HepG2 (cell line): ENCODE results near the gene RXRG. TPM values are rescaled to one million over a fixed set of nuclear protein-coding genes. Genes with fewer than 3 reads are reported as not detected.
A peak's percentile ranks its signal among the peaks of the same experiment; 100 is the strongest.

Source experiments
- ATAC-seq: fragments of 200-7000 bp; cut with Tn5 transposase; 3 replicates; pipeline ENCODE4 v1.9.1; 2020; ENCODE audit warnings: mild to moderate bottlenecking, moderate library complexity
- BruUV-seq: library from RNA; stranded (reverse); fragments of 400-500 nt; replicated peaks from 2 replicates; lab custom pipeline; 2021; lab: Mats Ljungman, UMichigan
- CTCF ChIA-PET: fragments of 300-600 bp; formaldehyde crosslinking; extraction: SDS; loops from one replicate; lab custom pipeline; 2021; ENCODE audit warnings: low total read pairs, inconsistent platforms, low intra/inter-chr PET ratio; lab: Yijun Ruan, JAX
- POLR2A ChIA-PET: fragments of 350-600 bp; sonication (Branson Sonifier 250); formaldehyde crosslinking; loops from one replicate; lab custom pipeline; 2020; ENCODE audit warnings: antibody characterized with exemption, inconsistent platforms; lab: Yijun Ruan, JAX
- DNase-seq: peaks from one replicate; pipeline ENCODE4 v3.0.0-alpha.2; 2015; ENCODE audit warnings: low spot score
- FAIRE-seq: peaks from 3 replicates; lab custom pipeline; 2011; peaks lifted over from hg19 to GRCh38; lab: Jason Lieb, UNC
- H2AFZ ChIP-seq: one replicate; pipeline ENCODE4 v1.6.1; 2011; ENCODE audit warnings: low read length, inconsistent platforms
- H3K27ac ChIP-seq: fragments of 300-600 bp; 3 replicates; pipeline ENCODE4 v1.8.0; 2011; ENCODE audit warnings: mixed run types, mild to moderate bottlenecking, mixed read lengths, low read length, inconsistent platforms; ENCODE audit not compliant: insufficient read depth; ENCODE audit errors: extremely low read length
- H3K27me3 ChIP-seq, 2 experiments: fragments of 200-600 bp in 1 of 2; 2 replicates in 1 of 2; 3 replicates in 1 of 2; pipeline versions ENCODE4 v1.6.0 to v1.8.0; 2011; ENCODE audit warnings: low read length in 2 of 2, mild to moderate bottlenecking in 2 of 2, moderate library complexity in 2 of 2, inconsistent platforms in 1 of 2; ENCODE audit not compliant: insufficient read depth in 2 of 2, control insufficient read depth in 1 of 2
- H3K36me3 ChIP-seq, 2 experiments: fragments of 200-600 bp in 1 of 2; replicated peaks in 1 of 2; 2 replicates in 1 of 2; 3 replicates in 1 of 2; pipeline versions ENCODE4 v1.5.1 to v1.8.0; 2011; ENCODE audit warnings: low read length in 2 of 2, inconsistent platforms in 1 of 2; ENCODE audit not compliant: insufficient read depth in 2 of 2, control insufficient read depth in 1 of 2
- H3K4me1 ChIP-seq: 2 replicates; pipeline ENCODE4 v1.5.1; 2012; ENCODE audit warnings: low read length, inconsistent platforms; ENCODE audit not compliant: insufficient read depth
- H3K4me2 ChIP-seq: 2 replicates; pipeline ENCODE4 v1.6.0; 2011; ENCODE audit warnings: low read depth, low read length, inconsistent platforms
- H3K4me3 ChIP-seq, 3 experiments: fragments of 200-600 bp in 1 of 3; sonication (generic), shearing (Covaris generic) in 1 of 3; replicated peaks in 1 of 3; 2 replicates each; pipeline ENCODE4 v1.5.1; 2011 to 2016; ENCODE audit warnings: low read length in 3 of 3, inconsistent platforms in 2 of 3, low read depth in 2 of 3, mild to moderate bottlenecking in 2 of 3, control low read depth in 1 of 3, mixed read lengths in 1 of 3; ENCODE audit not compliant: insufficient read depth in 1 of 3
- H3K79me2 ChIP-seq: one replicate; pipeline ENCODE4 v1.6.1; 2011; ENCODE audit warnings: low read length, inconsistent platforms; ENCODE audit not compliant: insufficient read depth
- H3K9ac ChIP-seq: 2 replicates; pipeline ENCODE4 v1.6.0; 2011; ENCODE audit warnings: mild to moderate bottlenecking, low read depth, low read length, inconsistent platforms; ENCODE audit not compliant: insufficient read depth
- H3K9me3 ChIP-seq: 2 replicates; pipeline ENCODE4 v1.5.1; 2012; ENCODE audit warnings: mild to moderate bottlenecking, low read length
- H4K20me1 ChIP-seq: 2 replicates; pipeline ENCODE4 v1.6.0; 2011; ENCODE audit warnings: inconsistent platforms, mild to moderate bottlenecking, low read length, moderate library complexity; ENCODE audit not compliant: insufficient read depth
- ARHGAP35 ChIP-seq: sonication (generic); formaldehyde crosslinking; IDR thresholded peaks from 2 replicates; pipeline ENCODE4 v1.9.0; 2022; ENCODE audit warnings: mild to moderate bottlenecking, inconsistent platforms, moderate library complexity, missing genetic modification reagents, borderline replicate concordance
- ARNTL ChIP-seq: sonication (generic); formaldehyde crosslinking; IDR thresholded peaks from 2 replicates; pipeline ENCODE4 v1.4.0; 2020; ENCODE audit warnings: mild to moderate bottlenecking, missing genetic modification reagents
- CBFB ChIP-seq: sonication (generic); formaldehyde crosslinking; IDR thresholded peaks from 2 replicates; pipeline ENCODE4 v1.4.0; 2020; ENCODE audit warnings: missing genetic modification reagents
- CENPT ChIP-seq: sonication (generic); formaldehyde crosslinking; IDR thresholded peaks from 2 replicates; pipeline ENCODE4 v1.8.0; 2022; ENCODE audit warnings: low read depth, mild to moderate bottlenecking, moderate library complexity, missing genetic modification reagents
- CSRNP1 ChIP-seq: sonication (generic); formaldehyde crosslinking; IDR thresholded peaks from 2 replicates; pipeline ENCODE4 v1.8.1; 2023; ENCODE audit warnings: mild to moderate bottlenecking, missing genetic modification reagents
- GFI1 ChIP-seq: sonication (generic); formaldehyde crosslinking; IDR thresholded peaks from 2 replicates; pipeline ENCODE4 v1.5.0; 2020; ENCODE audit warnings: missing genetic modification reagents, mild to moderate bottlenecking, borderline replicate concordance
- HBP1 ChIP-seq: IDR thresholded peaks from 2 replicates; pipeline ENCODE4 v1.6.1; 2016; ENCODE audit warnings: low read depth, control low read depth
- HINFP ChIP-seq: sonication (generic); formaldehyde crosslinking; IDR thresholded peaks from 2 replicates; pipeline ENCODE4 v1.4.0; 2020; ENCODE audit warnings: low read depth, mild to moderate bottlenecking, missing genetic modification reagents
- HNRNPLL ChIP-seq: fragments of 200-400 bp; formaldehyde crosslinking; IDR thresholded peaks from 2 replicates; pipeline ENCODE4 v1.6.1; 2017; ENCODE audit warnings: mild to moderate bottlenecking, low read depth, low read length; ENCODE audit not compliant: poor library complexity, severe bottlenecking
- MTF1 ChIP-seq: sonication (generic); formaldehyde crosslinking; IDR thresholded peaks from 2 replicates; pipeline ENCODE4 v1.5.0; 2020; ENCODE audit warnings: missing genetic modification reagents
- NR3C1 ChIP-seq: sonication (generic); formaldehyde crosslinking; IDR thresholded peaks from 2 replicates; pipeline ENCODE4 v1.4.0; 2020; ENCODE audit warnings: missing genetic modification reagents
- SMC3 ChIP-seq: IDR thresholded peaks from 2 replicates; pipeline ENCODE4 v1.6.1; 2011; ENCODE audit warnings: low read length, improper control_type of control experiment
- STAG1 ChIP-seq: sonication (generic); formaldehyde crosslinking; IDR thresholded peaks from 2 replicates; pipeline ENCODE4 v1.4.0; 2020; ENCODE audit warnings: missing genetic modification reagents
- XRCC5 ChIP-seq: fragments of 200-400 bp; formaldehyde crosslinking; optimal IDR thresholded peaks from 2 replicates; pipeline ENCODE3; 2017; ENCODE audit warnings: mild to moderate bottlenecking, low read length
- YEATS4 ChIP-seq: sonication (generic); formaldehyde crosslinking; IDR thresholded peaks from 2 replicates; pipeline ENCODE4 v1.4.0; 2020; ENCODE audit warnings: missing genetic modification reagents, borderline replicate concordance
- ZFP82 ChIP-seq: sonication (generic); formaldehyde crosslinking; IDR thresholded peaks from 2 replicates; pipeline ENCODE4 v1.5.1; 2020; ENCODE audit warnings: mild to moderate bottlenecking, missing genetic modification reagents, borderline replicate concordance
- ZNF333 ChIP-seq: sonication (generic); formaldehyde crosslinking; IDR thresholded peaks from 2 replicates; pipeline ENCODE4 v1.4.0; 2020; ENCODE audit warnings: mild to moderate bottlenecking, missing genetic modification reagents, borderline replicate concordance
- ZNF547 ChIP-seq: sonication (generic); formaldehyde crosslinking; IDR thresholded peaks from 2 replicates; pipeline ENCODE4 v1.5.1; 2020; ENCODE audit warnings: mild to moderate bottlenecking, missing genetic modification reagents
- ZNF564 ChIP-seq: sonication (generic); formaldehyde crosslinking; IDR thresholded peaks from 2 replicates; pipeline ENCODE4 v1.8.1; 2023; ENCODE audit warnings: mild to moderate bottlenecking, missing genetic modification reagents
- ZNF569 ChIP-seq: sonication (generic); formaldehyde crosslinking; IDR thresholded peaks from 2 replicates; pipeline ENCODE4 v1.5.0; 2020; ENCODE audit warnings: mild to moderate bottlenecking, missing genetic modification reagents, moderate library complexity, borderline replicate concordance
- ZNF761 ChIP-seq: sonication (generic); formaldehyde crosslinking; conservative IDR thresholded peaks from 2 replicates; pipeline ENCODE4 v1.4.0; 2020; ENCODE audit warnings: mild to moderate bottlenecking, missing genetic modification reagents
- ZSCAN31 ChIP-seq: sonication (generic); formaldehyde crosslinking; IDR thresholded peaks from 2 replicates; pipeline ENCODE4 v1.5.0; 2020; ENCODE audit warnings: low read depth, mild to moderate bottlenecking, missing genetic modification reagents
- WGBS: methylation state at CpG from one replicate; pipeline ENCODE4 v1.1.6; 2017; ENCODE audit warnings: low lambda C conversion rate; 5-methylcytosine and 5-hydroxymethylcytosine counted together
- in situ Hi-C: cut with HindIII; loops from 2 replicates; pipeline ENCODE4 v1.10.0; 2017; ENCODE audit warnings: low pct_unique_long_range_greater_than_20kb; ENCODE audit not compliant: extremely low pct_ligation_motif_present
- intact Hi-C: fragments of 100-400 bp; cut with micrococcal nuclease; formaldehyde crosslinking; loops from one replicate; pipeline ENCODE4 v1.10.0; 2022; ENCODE audit not compliant: unreplicated experiment
- polyA plus RNA-seq, 8 experiments: library from polyadenylated mRNA; depleted of rRNA in 3 of 8; stranded (reverse) in 7 of 8; unstranded in 1 of 8; fragments of >200 nt; fragmentation: Illumina TruSeq in 4 of 8; extraction: Trizol in 4 of 8; gene quantifications; 2 replicates each; pipeline versions ENCODE4 v1.2.1 to v1.2.3, GENCODE V29; 2011 to 2016; ENCODE audit warnings: low read depth in 4 of 8, missing spikeins in 1 of 8, mixed read lengths in 1 of 8; ENCODE audit not compliant: insufficient read depth in 1 of 8
- total RNA-seq, 5 experiments: library from RNA; depleted of rRNA; stranded (reverse); fragments of >200 nt; fragmentation: Illumina TruSeq; extraction: Trizol; gene quantifications; 2 replicates each; pipeline ENCODE4 v1.2.3, GENCODE V29; 2016; ENCODE audit warnings: low read depth in 1 of 5

The RXRG gene
- total and polyA plus RNA-seq, 2 of the 13 experiments (the other 11 are each of a cell fraction or from before 2014, with no cell fraction given) = not detected

- ChIA-PET CTCF (interaction anchor here (0.7 to 2.2 kb wide), 5 partner anchors 111 to 255 kb away, joined by 3 to 7 read pairs (median 5); no protein-coding TSS in a partner anchor), POLR2A (no interaction called here)
- no peak overlapping the region for H3K4me2 ChIP-seq
- no peaks in the 10 kb centered on the region for H3K36me3 ChIP-seq
- FAIRE-seq (peak; percentile 49), DNase-seq (peak; percentile 21), ATAC-seq (peak; percentile 83)
- no peaks in the 10 kb centered on the region for H4K20me1 ChIP-seq
- 15% methylated on average over 9 of the region's 9 CpGs for WGBS
- H3K79me2 ChIP-seq = no peaks in the 10 kb centered on the region
- H3K4me1 ChIP-seq = peaks cover 10% of the 10 kb centered on the region
- H3K9me3 ChIP-seq = no peaks in the 10 kb centered on the region
- H3K27ac ChIP-seq = no peak overlapping the region
- no peak overlapping the region for H3K4me3 ChIP-seq
- BruUV-seq = no TSS peak
- intact Hi-C loops (loop anchor here (1.0 kb wide), 4 partner anchors 111 to 255 kb away; no protein-coding TSS in a partner anchor), in situ Hi-C loops (loop anchor here (5.0 kb wide), 1 partner anchor 237 kb away; no protein-coding TSS in a partner anchor)
- no peaks in the 10 kb centered on the region; a peak in 2 of 5 replicates for H3K27me3 ChIP-seq
- H3K9ac ChIP-seq = no peak overlapping the region
- no peak overlapping the region for H2AFZ ChIP-seq
- TF ChIP-seq CENPT (no peak), SMC3 (peak; percentile 64), HBP1 (CRISPR knock-in tag) (no peak), ARNTL (CRISPR knock-in tag) (no peak), CSRNP1 (CRISPR knock-in tag) (no peak), ZNF761 (CRISPR knock-in tag) (no peak), YEATS4 (CRISPR knock-in tag) (no peak), MTF1 (CRISPR knock-in tag) (no peak), HINFP (CRISPR knock-in tag) (no peak), ZFP82 (CRISPR knock-in tag) (no peak), GFI1 (CRISPR knock-in tag) (no peak), ZSCAN31 (CRISPR knock-in tag) (no peak), XRCC5 (peak; percentile 80), ARHGAP35 (no peak), ZNF333 (CRISPR knock-in tag) (no peak), ZNF547 (CRISPR knock-in tag) (no peak), STAG1 (CRISPR knock-in tag) (peak; percentile 77), CBFB (CRISPR knock-in tag) (no peak), HNRNPLL (no peak), ZNF564 (no peak), NR3C1 (CRISPR knock-in tag) (no peak), ZNF569 (CRISPR knock-in tag) (no peak)
These were observed 75.6 kb downstream of the RXRG start for GRCh38 chr1:165369255-165369848.
